Activated naive CD8-positive, alpha-beta T cell treated with anti-CD3 and anti-CD28 coated beads, Interleukin-2, amount 10 ng/mL, durations not matched to agents 7 days and 5 days (primary cell): Measurements from ENCODE around the gene FAM168A. TPM values are rescaled to one million over a fixed set of nuclear protein-coding genes. Genes with fewer than 3 reads are reported as not detected.

Source experiments
- ATAC-seq: fragments of 150-1000 bp; cut with Tn5 transposase; one replicate; pipeline ENCODE4 v1.10.0; 2021; ENCODE audit warnings: low read depth, moderate library complexity
- POLR2A ChIA-PET: fragments of 350-600 bp; sonication (Branson Sonifier 250); formaldehyde crosslinking; loops from one replicate; lab custom pipeline; 2021; ENCODE audit warnings: antibody characterized with exemption; lab: Charles Lee
- DNase-seq: peaks from one replicate; pipeline ENCODE4 v3.0.0; 2021
- H3K27ac Mint-ChIP-seq: one replicate; pipeline ENCODE4 v1.8.0; 2022; ENCODE audit warnings: mild to moderate bottlenecking, mixed read lengths
- H3K27me3 Mint-ChIP-seq: one replicate; pipeline ENCODE4 v1.8.0; 2022; ENCODE audit warnings: mild to moderate bottlenecking, moderate library complexity, mixed read lengths
- H3K36me3 Mint-ChIP-seq: one replicate; pipeline ENCODE4 v1.8.0; 2021; ENCODE audit warnings: mild to moderate bottlenecking, mixed read lengths
- H3K4me1 Mint-ChIP-seq: one replicate; pipeline ENCODE4 v1.8.0; 2021; ENCODE audit warnings: mixed read lengths
- H3K4me3 Mint-ChIP-seq: one replicate; pipeline ENCODE4 v1.8.0; 2022; ENCODE audit warnings: mild to moderate bottlenecking, moderate library complexity, mixed read lengths
- H3K9me3 Mint-ChIP-seq: one replicate; pipeline ENCODE4 v1.8.0; 2021; ENCODE audit warnings: mixed read lengths
- total RNA-seq, 2 experiments: library from RNA; stranded (reverse); gene quantifications; one replicate each; pipeline ENCODE4 v1.2.3, GENCODE V29; 2021

FAM168A gene
- total RNA-seq, 2 experiments from 2014 or later, result 27.3 to 31.0 TPM

- ATAC-seq (peak; percentile 99), DNase-seq (no peak)
- Mint-ChIP-seq H3K27me3 (no peaks in the 10 kb centered on the region), H3K4me1 (peaks cover 20% of the 10 kb centered on the region), H3K27ac (peak overlapping the region; percentile 93), H3K4me3 (peak overlapping the region; percentile 59), H3K36me3 (peaks cover 12% of the 10 kb centered on the region), H3K9me3 (no peaks in the 10 kb centered on the region)
- POLR2A ChIA-PET, result interaction anchor here (0.6 to 1.3 kb wide), 4 partner anchors 10 to 60 kb away, joined by 3 read pairs; partner anchors contain the start of gene FAM168A
These were observed 59.5 kb downstream of the FAM168A start for GRCh38 chr11:73538381-73538872.

DNA sequence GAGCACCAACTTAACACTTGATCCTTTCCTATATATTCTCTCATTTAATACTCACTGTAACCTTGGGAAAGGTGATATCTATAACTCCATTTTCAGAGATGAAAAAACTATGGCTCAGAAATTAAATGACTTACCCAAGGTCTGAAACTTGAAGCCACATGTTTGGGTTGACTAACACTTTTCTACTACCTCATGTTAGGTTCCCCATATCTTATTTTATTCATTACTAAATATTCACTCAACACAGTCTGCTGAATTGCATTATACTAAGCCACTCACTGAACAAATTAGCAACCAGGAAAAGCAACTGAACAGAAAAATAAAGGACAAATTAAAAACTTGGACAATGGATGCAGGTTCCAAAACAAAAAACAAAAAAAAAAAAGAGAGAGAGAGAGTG, 59.9 kb downstream of the FAM168A start:
- H3K27me3 Mint-ChIP-seq, result no peaks in the 10 kb centered on the region
- H3K4me1 Mint-ChIP-seq, result peaks cover 20% of the 10 kb centered on the region
- POLR2A ChIA-PET, result interaction anchor here (0.6 to 1.3 kb wide), 4 partner anchors 10 to 61 kb away, joined by 3 read pairs; partner anchors contain the start of gene FAM168A
- ATAC-seq (no peak), DNase-seq (no peak)
- H3K27ac Mint-ChIP-seq, result peak overlapping the region; percentile 93
- H3K36me3 Mint-ChIP-seq, result peaks cover 12% of the 10 kb centered on the region
- H3K4me3 Mint-ChIP-seq, result peak overlapping the region; percentile 59
- H3K9me3 Mint-ChIP-seq, result no peaks in the 10 kb centered on the region

DNA sequence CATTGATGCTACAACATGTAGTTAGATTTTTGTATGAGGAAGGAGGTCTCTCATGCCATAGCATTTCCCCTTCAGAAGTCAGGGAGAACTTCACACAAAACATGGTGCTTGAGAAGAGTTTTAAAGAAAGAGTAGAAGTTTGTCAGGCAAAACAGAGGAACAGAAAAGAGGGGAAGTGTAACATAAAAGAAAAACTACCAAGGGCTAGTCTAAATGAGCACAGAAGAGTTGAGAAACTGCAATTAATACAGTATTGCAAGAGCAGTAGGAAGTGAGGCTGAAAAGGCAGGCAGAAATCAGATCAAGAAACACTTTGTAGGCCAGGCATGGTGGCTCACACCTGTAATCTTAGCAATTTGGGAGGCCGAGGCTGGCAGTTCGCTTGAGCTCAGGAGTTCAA, 61.0 kb downstream of the FAM168A start:
- no peak for DNase-seq
- Mint-ChIP-seq H3K4me1 (peaks cover 20% of the 10 kb centered on the region), H3K27ac (peak overlapping the region; percentile 9), H3K27me3 (no peaks in the 10 kb centered on the region), H3K36me3 (peaks cover 10% of the 10 kb centered on the region), H3K4me3 (no peak overlapping the region), H3K9me3 (no peaks in the 10 kb centered on the region)
- no peak for ATAC-seq
- POLR2A ChIA-PET, result no interaction called here

GRCh38 chr11:73532310-73532709, 65.6 kb downstream of the FAM168A start:
- no peaks in the 10 kb centered on the region for H3K9me3 Mint-ChIP-seq
- H3K27ac Mint-ChIP-seq, result no peak overlapping the region
- no peak for DNase-seq
- ATAC-seq, result no peak
- H3K4me3 Mint-ChIP-seq, result no peak overlapping the region
- H3K27me3 Mint-ChIP-seq, result no peaks in the 10 kb centered on the region
- H3K36me3 Mint-ChIP-seq, result peaks cover 9% of the 10 kb centered on the region
- POLR2A ChIA-PET, result no interaction called here
- peaks cover 27% of the 10 kb centered on the region for H3K4me1 Mint-ChIP-seq

DNA sequence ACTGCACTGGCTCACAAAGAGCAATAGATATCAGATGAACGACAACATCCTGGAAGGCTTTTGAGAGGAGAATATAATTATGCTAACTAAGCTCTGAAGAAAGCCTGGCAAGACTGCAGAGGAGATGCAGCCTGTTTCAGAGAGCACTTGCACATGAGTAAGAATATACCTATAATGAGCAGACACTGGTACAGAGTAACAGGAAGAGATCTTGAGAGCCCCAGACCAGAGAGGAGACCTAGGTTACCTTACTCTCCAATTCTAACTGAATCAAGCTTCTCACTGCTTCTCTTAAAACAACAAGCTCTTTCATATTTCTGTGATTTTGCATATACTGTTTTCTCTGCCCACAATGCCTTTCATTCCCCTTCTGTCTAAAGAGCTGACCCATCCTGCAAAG, 66.5 kb downstream of the FAM168A start:
- Mint-ChIP-seq H3K27me3 (no peaks in the 10 kb centered on the region), H3K36me3 (peaks cover 7% of the 10 kb centered on the region), H3K4me1 (peaks cover 32% of the 10 kb centered on the region), H3K9me3 (no peaks in the 10 kb centered on the region), H3K27ac (no peak overlapping the region), H3K4me3 (no peak overlapping the region)
- POLR2A ChIA-PET, result interaction anchor here (0.6 kb wide), 1 partner anchor 67 kb away, joined by 4 read pairs; no protein-coding TSS in a partner anchor
- DNase-seq, result no peak
- ATAC-seq, result no peak

DNA sequence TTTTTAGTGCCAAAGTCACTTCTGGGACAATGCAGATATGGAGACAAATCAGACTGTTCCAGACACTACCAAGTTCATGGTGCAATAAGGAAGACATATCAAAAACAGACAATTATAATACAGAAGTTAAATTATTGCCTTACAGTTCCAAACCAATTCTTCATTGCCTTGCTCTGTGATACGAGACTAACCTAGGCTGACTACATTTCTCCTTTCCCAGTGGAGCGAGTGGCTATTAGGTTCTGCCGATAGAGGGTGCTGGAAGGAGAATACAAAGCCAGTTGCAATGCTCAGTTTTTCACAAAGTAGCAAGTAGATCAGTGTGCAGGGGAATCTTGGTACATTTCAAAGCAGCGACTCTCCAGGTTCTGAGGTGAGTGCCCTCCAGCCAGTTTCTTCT, 67.8 kb downstream of the FAM168A start:
- no peak for ATAC-seq
- H3K9me3 Mint-ChIP-seq, result peaks cover under 1% of the 10 kb centered on the region
- no peak for DNase-seq
- H3K36me3 Mint-ChIP-seq, result peaks cover 3% of the 10 kb centered on the region
- H3K4me3 Mint-ChIP-seq, result no peak overlapping the region
- POLR2A ChIA-PET, result no interaction called here
- H3K27me3 Mint-ChIP-seq, result no peaks in the 10 kb centered on the region
- peaks cover 32% of the 10 kb centered on the region for H3K4me1 Mint-ChIP-seq
- H3K27ac Mint-ChIP-seq, result no peak overlapping the region

DNA sequence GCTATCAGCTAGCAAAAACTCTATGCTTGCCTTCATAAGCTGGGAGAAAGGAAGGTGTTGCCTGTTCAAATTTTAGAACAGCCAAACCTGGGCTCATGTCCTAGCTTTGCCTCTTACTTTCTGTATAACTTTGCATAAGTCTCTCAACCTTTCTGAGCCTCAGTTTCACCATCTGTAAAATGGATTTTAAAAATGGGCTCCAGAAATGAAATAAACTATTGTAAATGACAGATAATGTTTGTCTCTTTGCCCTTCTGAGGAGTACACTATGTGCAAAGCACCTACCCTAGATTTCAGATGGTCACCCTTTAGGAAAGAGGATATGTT, 68.7 kb downstream of the FAM168A start:
- no peaks in the 10 kb centered on the region for H3K27me3 Mint-ChIP-seq
- H3K4me3 Mint-ChIP-seq, result no peak overlapping the region
- ATAC-seq, result no peak
- peaks cover 32% of the 10 kb centered on the region for H3K4me1 Mint-ChIP-seq
- no peak for DNase-seq
- H3K27ac Mint-ChIP-seq, result no peak overlapping the region
- POLR2A ChIA-PET, result no interaction called here
- H3K9me3 Mint-ChIP-seq, result peaks cover 3% of the 10 kb centered on the region
- H3K36me3 Mint-ChIP-seq, result peaks cover 6% of the 10 kb centered on the region

- Mint-ChIP-seq H3K9me3 (peaks cover 4% of the 10 kb centered on the region), H3K36me3 (peaks cover 7% of the 10 kb centered on the region), H3K4me3 (peak overlapping the region; percentile 28), H3K27ac (no peak overlapping the region), H3K4me1 (peaks cover 32% of the 10 kb centered on the region), H3K27me3 (no peaks in the 10 kb centered on the region)
- POLR2A ChIA-PET, result no interaction called here
- ATAC-seq (no peak), DNase-seq (no peak)
These were observed 69.3 kb downstream of the FAM168A start for GRCh38 chr11:73528483-73529203.

DNA sequence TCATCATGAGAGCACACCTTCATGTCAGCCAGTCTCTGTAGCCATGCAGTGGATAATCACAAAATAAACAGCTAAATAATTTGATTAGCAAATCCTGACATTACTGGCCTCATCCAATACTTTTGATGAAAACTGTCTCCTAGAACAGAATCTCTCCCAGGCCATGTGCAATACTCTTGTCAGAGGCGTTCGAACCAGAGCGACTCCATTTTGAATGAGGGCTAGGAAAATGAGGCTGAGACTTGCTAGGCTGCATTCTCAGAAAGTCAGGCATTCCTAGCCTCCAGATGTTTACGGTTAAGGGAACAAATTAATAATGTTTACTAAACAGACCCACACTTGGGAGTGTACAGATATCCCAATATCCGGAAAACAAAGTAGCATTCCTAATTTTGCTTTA, 69.9 kb downstream of the FAM168A start:
- Mint-ChIP-seq H3K27me3 (no peaks in the 10 kb centered on the region), H3K36me3 (peaks cover 10% of the 10 kb centered on the region), H3K9me3 (peaks cover 4% of the 10 kb centered on the region), H3K4me1 (peaks cover 32% of the 10 kb centered on the region), H3K4me3 (no peak overlapping the region), H3K27ac (no peak overlapping the region)
- no peak for DNase-seq
- no peak for ATAC-seq
- POLR2A ChIA-PET, result no interaction called here

GRCh38 chr11:73525611-73526010, 72.3 kb downstream of the FAM168A start:
- H3K27ac Mint-ChIP-seq, result no peak overlapping the region
- ATAC-seq (no peak), DNase-seq (no peak)
- peaks cover 10% of the 10 kb centered on the region for H3K36me3 Mint-ChIP-seq
- peaks cover 40% of the 10 kb centered on the region for H3K4me1 Mint-ChIP-seq
- POLR2A ChIA-PET, result no interaction called here
- peaks cover 4% of the 10 kb centered on the region for H3K9me3 Mint-ChIP-seq
- H3K27me3 Mint-ChIP-seq, result no peaks in the 10 kb centered on the region
- no peak overlapping the region for H3K4me3 Mint-ChIP-seq

DNA sequence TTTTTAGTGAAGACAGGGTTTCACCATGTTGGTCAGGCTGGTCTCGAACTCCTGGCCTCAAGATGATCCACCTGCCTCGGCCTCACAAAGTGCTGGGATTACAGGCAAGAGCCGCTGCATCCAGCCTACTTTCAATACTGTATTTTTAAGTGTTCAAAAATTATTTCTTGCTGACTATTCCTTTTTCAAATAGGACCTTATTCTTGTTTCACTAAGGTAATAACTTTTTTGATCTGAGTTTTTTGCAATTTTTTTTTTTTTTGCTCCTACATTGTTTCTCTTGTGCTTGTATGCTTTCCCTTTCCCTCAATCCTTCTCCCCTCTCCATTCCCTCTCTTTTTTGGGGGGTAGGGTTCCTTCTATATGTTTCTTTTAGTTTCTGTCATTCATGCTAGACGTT, 73.1 kb downstream of the FAM168A start:
- DNase-seq, result no peak
- H3K36me3 Mint-ChIP-seq, result peaks cover 9% of the 10 kb centered on the region
- POLR2A ChIA-PET, result no interaction called here
- no peak overlapping the region for H3K4me3 Mint-ChIP-seq
- H3K27me3 Mint-ChIP-seq, result no peaks in the 10 kb centered on the region
- H3K27ac Mint-ChIP-seq, result no peak overlapping the region
- H3K9me3 Mint-ChIP-seq, result peaks cover 4% of the 10 kb centered on the region
- H3K4me1 Mint-ChIP-seq, result peaks cover 41% of the 10 kb centered on the region
- ATAC-seq, result no peak

GRCh38 chr11:73521621-73522020, 76.3 kb downstream of the FAM168A start:
- ATAC-seq (peak; percentile 28), DNase-seq (no peak)
- Mint-ChIP-seq H3K9me3 (peaks cover 4% of the 10 kb centered on the region), H3K27ac (peak overlapping the region; percentile 32), H3K4me1 (peaks cover 23% of the 10 kb centered on the region), H3K27me3 (no peaks in the 10 kb centered on the region), H3K36me3 (peaks cover 7% of the 10 kb centered on the region), H3K4me3 (no peak overlapping the region)
- POLR2A ChIA-PET, result interaction anchor here (1.4 kb wide), 1 partner anchor 10 kb away, joined by 3 read pairs; no protein-coding TSS in a partner anchor

GRCh38 chr11:73520353-73521061, 77.4 kb downstream of the FAM168A start:
- H3K27ac Mint-ChIP-seq, result peak overlapping the region; percentile 69

More at GRCh38 chr11:73520353-73521061, 77.4 kb downstream of the FAM168A start:
- POLR2A ChIA-PET, result interaction anchor here (1.4 kb wide), 1 partner anchor 9 kb away, joined by 3 read pairs; no protein-coding TSS in a partner anchor
- Mint-ChIP-seq H3K9me3 (peaks cover 4% of the 10 kb centered on the region), H3K4me1 (peaks cover 20% of the 10 kb centered on the region), H3K36me3 (peaks cover 7% of the 10 kb centered on the region), H3K4me3 (peak overlapping the region; percentile 52), H3K27me3 (no peaks in the 10 kb centered on the region)
- ATAC-seq (peak; percentile 59), DNase-seq (no peak)
